Stomach (tissue), 9 donors: ENCODE data around the gene TSEN54. TPM values are rescaled to one million over a fixed set of nuclear protein-coding genes. Genes with fewer than 3 reads are reported as not detected.
A peak's percentile ranks its signal among the peaks of the same experiment; 100 is the strongest.

Experiments used
- DNase-seq, 2 donors: peaks; one replicate each; pipeline versions ENCODE4 v3.0.0 to v3.0.0-alpha.2; 2013 to 2019
- H3K27ac ChIP-seq, 5 donors: fragments of 200-600 bp in 4 of 5; sonication (generic) in 4 of 5; one replicate each; pipeline ENCODE4 v1.5.1; 2013 to 2019; ENCODE audit warnings: mild to moderate bottlenecking in 1 of 5, moderate library complexity in 1 of 5
- H3K27me3 ChIP-seq, 3 donors: fragments of 200-600 bp; sonication (generic); one replicate each; pipeline ENCODE4 v1.5.1; 2017 to 2019; ENCODE audit warnings: mixed run types in 1 of 3
- H3K36me3 ChIP-seq, 4 donors: fragments of 200-600 bp; sonication (generic); 1 replicate in 3 of 4; 2 replicates in 1 of 4; pipeline ENCODE4 v1.5.1; 2016 to 2019
- H3K4me1 ChIP-seq, 4 donors: fragments of 200-600 bp; sonication (generic); one replicate each; pipeline ENCODE4 v1.5.1; 2016 to 2019
- H3K4me3 ChIP-seq, 4 donors: fragments of 200-600 bp; sonication (generic) in 3 of 4; one replicate each; pipeline ENCODE4 v1.5.1; 2016 to 2019; ENCODE audit warnings: mild to moderate bottlenecking in 1 of 4
- H3K9me3 ChIP-seq, 4 donors: fragments of 200-600 bp; sonication (generic); one replicate each; pipeline ENCODE4 v1.5.1; 2016 to 2019
- EP300 ChIP-seq: sonication (generic); formaldehyde crosslinking; IDR thresholded peaks from one replicate; pipeline ENCODE4 v1.6.1; 2017; ENCODE audit warnings: antibody characterized with exemption
- POLR2A ChIP-seq, 4 donors: fragments of 450-650 bp; IDR thresholded peaks; one replicate each; pipeline ENCODE4 v1.6.1; 2016; ENCODE audit warnings: antibody characterized with exemption in 4 of 4, control low read depth in 2 of 4, mild to moderate bottlenecking in 1 of 4, moderate library complexity in 1 of 4
- POLR2AphosphoS5 ChIP-seq, 3 donors: sonication (generic); formaldehyde crosslinking; IDR thresholded peaks; one replicate each; pipeline ENCODE4 v1.6.1; 2016; ENCODE audit warnings: antibody characterized with exemption in 3 of 3
- WGBS, 5 donors: extraction: QIAGEN DNeasy Blood & Tissue Kit in 3 of 5; methylation state at CpG; one replicate each; pipeline versions ENCODE4 v1.1.5 to v1.1.7; 2013 to 2018; 5-methylcytosine and 5-hydroxymethylcytosine counted together
- intact Hi-C: fragments of 100-400 bp; cut with DNase I; formaldehyde crosslinking; loops from one replicate; pipeline ENCODE4 v1.15.1; 2023; ENCODE audit warnings: low total_unique reads
- polyA plus RNA-seq, 3 donors: library from polyadenylated mRNA; stranded (reverse); fragments of 200-250 nt; gene quantifications; one replicate each; pipeline ENCODE4 v1.2.3, GENCODE V29; 2013
- total RNA-seq, 5 donors: library from RNA; depleted of rRNA; stranded (reverse); fragments of >200 nt; gene quantifications; one replicate each; pipeline versions ENCODE4 v1.1.0 to v1.2.3, GENCODE V29; 2014 to 2016
- TF ChIP-seq, protein P1 (sequence below), 7 experiments: fragments of 450-650 bp in 4 of 7; fragments of 200-600 bp in 3 of 7; sonication (generic) in 3 of 7; IDR thresholded peaks; one replicate each; pipeline ENCODE4 v1.5.1; 2016 to 2019; ENCODE audit warnings: antibody characterized with exemption in 7 of 7, control low read depth in 2 of 7, mild to moderate bottlenecking in 1 of 7
- donor health status: healthy with polysubstance abuse.
- donor health status: Bipolar disorder and iron deficiency.
- donor health status: healthy.

Gene TSEN54
- total and polyA plus RNA-seq, 8 donors: 13.2 to 219 (median 42.1) TPM

DNA sequence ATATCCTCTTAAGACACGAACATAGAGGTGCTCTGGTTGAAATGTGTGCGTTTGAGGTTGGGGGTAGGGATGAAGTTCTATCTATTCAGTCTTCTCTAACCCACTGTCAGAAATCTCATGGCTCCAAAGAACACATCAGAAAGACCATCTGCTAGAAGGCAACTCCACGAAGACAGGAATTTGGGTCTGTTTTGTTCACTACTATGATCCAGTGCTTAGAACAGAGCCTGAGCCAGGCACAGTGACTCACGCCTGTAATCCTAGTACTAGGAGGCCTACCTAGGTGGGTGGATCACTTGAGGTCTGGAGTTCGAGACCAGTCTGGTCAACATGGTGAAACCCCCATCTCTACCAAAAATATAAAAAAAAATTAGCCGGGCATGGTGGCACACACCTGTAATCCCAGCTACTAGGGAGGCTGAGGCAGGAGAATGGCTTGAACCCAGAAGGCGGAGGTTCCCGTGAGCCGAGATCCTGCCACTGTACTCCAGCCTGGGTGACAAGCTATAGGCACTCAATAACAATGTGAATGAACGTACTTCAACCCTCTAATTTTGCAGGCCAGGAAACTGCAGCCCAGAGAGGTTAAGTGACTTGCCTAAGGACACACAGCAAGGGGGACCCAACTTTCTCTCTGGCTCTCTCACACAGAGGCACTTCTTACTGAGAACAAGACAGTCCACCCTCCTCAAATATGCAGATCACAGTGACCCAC, 3.2 kb upstream of the TSEN54 start:
- Histone ChIP-seq H3K36me3 (peaks cover 0 to 10% (median 4%) of the 10 kb centered on the region in 4 donors), H3K27ac (peak overlapping the region; percentile 89 to 94 (median 92)), H3K27me3 (peaks cover 0 to 9% (median 0%) of the 10 kb centered on the region in 3 donors), H3K9me3 (no peaks in the 10 kb centered on the region), H3K4me1 (peaks cover 65 to 94% (median 81%) of the 10 kb centered on the region in 4 donors), H3K4me3 (peak overlapping the region; percentile 75 to 98 (median 90))
- intact Hi-C loops: no loop called here
- DNase-seq: no peak
- TF ChIP-seq POLR2A (IDR thresholded peaks at IDR 0.05) (no peak), EP300 (no peak), POLR2AphosphoS5 (IDR thresholded peaks at IDR 0.05) (no peak)
- TF ChIP-seq, protein P1, sequence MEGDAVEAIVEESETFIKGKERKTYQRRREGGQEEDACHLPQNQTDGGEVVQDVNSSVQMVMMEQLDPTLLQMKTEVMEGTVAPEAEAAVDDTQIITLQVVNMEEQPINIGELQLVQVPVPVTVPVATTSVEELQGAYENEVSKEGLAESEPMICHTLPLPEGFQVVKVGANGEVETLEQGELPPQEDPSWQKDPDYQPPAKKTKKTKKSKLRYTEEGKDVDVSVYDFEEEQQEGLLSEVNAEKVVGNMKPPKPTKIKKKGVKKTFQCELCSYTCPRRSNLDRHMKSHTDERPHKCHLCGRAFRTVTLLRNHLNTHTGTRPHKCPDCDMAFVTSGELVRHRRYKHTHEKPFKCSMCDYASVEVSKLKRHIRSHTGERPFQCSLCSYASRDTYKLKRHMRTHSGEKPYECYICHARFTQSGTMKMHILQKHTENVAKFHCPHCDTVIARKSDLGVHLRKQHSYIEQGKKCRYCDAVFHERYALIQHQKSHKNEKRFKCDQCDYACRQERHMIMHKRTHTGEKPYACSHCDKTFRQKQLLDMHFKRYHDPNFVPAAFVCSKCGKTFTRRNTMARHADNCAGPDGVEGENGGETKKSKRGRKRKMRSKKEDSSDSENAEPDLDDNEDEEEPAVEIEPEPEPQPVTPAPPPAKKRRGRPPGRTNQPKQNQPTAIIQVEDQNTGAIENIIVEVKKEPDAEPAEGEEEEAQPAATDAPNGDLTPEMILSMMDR (IDR thresholded peaks at IDR 0.05): no peak
- WGBS, 5 donors: 56 to 62% (median 58%) methylated on average over 10 of the region's 10 CpGs

DNA sequence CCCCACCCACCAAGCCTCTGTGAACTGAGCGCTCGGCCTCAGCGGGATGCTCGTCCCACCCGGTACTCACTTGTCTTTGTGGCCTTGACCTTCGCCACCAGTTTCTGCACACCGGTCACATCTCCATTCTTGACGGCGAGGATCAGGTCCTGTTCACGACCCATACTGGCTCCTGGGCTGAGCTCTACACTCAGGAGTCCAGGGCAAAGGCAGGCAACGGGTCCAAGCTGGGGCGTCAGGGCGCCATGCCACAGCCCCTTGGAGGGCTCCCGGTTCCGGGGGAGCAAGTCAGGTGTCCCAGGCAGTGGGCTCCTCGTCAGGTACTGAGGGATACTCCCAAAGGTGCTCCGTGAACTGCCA, 2.7 kb upstream of the TSEN54 start:
- Histone ChIP-seq H3K4me1 (peaks cover 64 to 94% (median 82%) of the 10 kb centered on the region in 4 donors), H3K36me3 (peaks cover 0 to 9% (median 3%) of the 10 kb centered on the region in 4 donors), H3K4me3 (peak overlapping the region; percentile 75 to 98 (median 90)), H3K9me3 (no peaks in the 10 kb centered on the region), H3K27me3 (peaks cover 0 to 9% (median 0%) of the 10 kb centered on the region in 3 donors), H3K27ac (peak overlapping the region; percentile 89 to 94 (median 92))
- intact Hi-C loops: no loop called here
- no peak for DNase-seq
- TF ChIP-seq POLR2A (IDR thresholded peaks at IDR 0.05): no peak
- TF ChIP-seq, protein P1 (IDR thresholded peaks at IDR 0.05): no peak
- WGBS, 5 donors: 67 to 82% (median 76%) methylated on average over 17 of the region's 17 CpGs

DNA sequence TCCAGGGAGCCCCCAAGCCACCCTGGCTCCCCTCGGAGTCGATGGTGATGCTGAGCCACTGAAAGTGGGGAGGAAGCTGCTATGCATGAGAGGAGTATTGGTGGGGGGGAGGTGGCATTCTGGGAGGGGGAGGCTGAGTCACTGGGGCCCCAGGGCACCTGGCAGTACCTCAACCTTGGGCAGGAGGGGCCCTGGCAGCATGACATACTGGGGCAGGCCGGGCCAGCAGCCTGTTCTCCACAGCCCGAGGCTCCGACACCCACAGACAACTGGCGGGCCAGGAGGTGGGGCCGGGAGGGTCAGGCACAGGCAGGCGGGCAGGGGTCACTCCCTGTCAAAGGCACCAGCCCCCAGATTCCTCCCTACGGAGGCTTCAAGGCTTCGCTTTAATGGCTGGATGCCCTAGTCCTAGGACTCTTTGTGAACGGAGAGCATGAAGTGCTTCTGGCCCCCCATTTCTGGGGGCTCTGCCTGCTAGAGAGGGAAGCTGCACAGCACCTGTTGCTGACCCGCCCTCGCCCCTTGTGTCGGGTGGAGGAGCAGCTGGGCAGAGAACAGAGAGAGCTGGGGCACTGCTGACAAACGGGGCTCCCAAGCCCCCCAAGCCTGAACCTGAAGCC, 1.9 kb upstream of the TSEN54 start:
- Histone ChIP-seq H3K36me3 (peaks cover 2 to 13% (median 6%) of the 10 kb centered on the region in 4 donors), H3K4me1 (peaks cover 57 to 94% (median 76%) of the 10 kb centered on the region in 4 donors)
- peak in 1 of 2 donors; percentile 69 for DNase-seq

DNA sequence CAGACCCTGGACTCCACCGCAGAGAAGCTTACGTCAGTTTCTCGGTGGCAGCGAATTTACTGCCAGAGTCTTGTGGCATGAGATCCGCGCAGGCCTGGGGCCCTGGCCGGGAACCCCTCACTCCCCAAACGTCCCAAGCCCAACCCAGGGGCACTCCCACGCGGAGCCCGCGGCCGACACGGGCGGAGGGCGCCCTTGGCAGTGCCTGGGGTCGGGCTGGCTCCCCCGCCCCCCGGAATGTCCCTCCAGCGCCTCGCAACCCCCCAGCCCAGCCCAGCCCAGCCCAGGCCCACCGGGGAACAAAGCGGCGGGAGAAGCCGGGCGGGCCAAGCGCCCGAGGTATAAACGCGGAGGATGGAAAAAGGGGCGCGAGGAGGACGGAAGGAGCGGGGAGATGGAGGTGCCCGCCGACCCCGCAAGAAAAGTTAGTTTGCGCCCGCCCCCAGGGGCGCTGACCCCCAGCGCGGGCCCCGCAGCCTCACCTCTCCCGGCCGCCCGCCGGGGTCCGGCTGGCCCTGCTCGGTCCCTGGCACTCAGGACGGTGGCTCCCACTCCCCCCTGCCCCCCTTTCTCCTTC, 1.3 kb upstream of the TSEN54 start:
- intact Hi-C loops: no loop called here
- H3K4me1 ChIP-seq: peaks cover 53 to 89% (median 71%) of the 10 kb centered on the region in 4 donors
- peak in 1 of 2 donors; percentile 72 for DNase-seq
- H3K4me3 ChIP-seq: peak overlapping the region; percentile 75 to 98 (median 90)
- H3K27me3 ChIP-seq: peaks cover 0 to 9% (median 0%) of the 10 kb centered on the region in 3 donors
- H3K9me3 ChIP-seq: no peaks in the 10 kb centered on the region
- peak overlapping the region; percentile 89 to 94 (median 92) for H3K27ac ChIP-seq
- H3K36me3 ChIP-seq: peaks cover 5 to 19% (median 10%) of the 10 kb centered on the region in 4 donors
- WGBS, 5 donors: 0 to 8% (median 2%) methylated on average over 4 to 50 of the region's 50 CpGs
- TF ChIP-seq POLR2AphosphoS5 (IDR thresholded peaks at IDR 0.05) (no peak), POLR2A (IDR thresholded peaks at IDR 0.05) (no peak), EP300 (no peak)
- TF ChIP-seq, protein P1 (IDR thresholded peaks at IDR 0.05): no peak

More for the DNA sequence above, 1.9 kb upstream of the TSEN54 start:
- peak overlapping the region; percentile 75 to 98 (median 90) for H3K4me3 ChIP-seq
- 7 to 30% (median 12%) methylated on average over 7 to 15 of the region's 15 CpGs for WGBS, 5 donors
- TF ChIP-seq POLR2A (IDR thresholded peaks at IDR 0.05): no peak
- TF ChIP-seq POLR2AphosphoS5 (IDR thresholded peaks at IDR 0.05): peak in 1 of 3 donors; percentile 18
- intact Hi-C loops: no loop called here
- peak overlapping the region; percentile 89 to 94 (median 92) for H3K27ac ChIP-seq
- no peaks in the 10 kb centered on the region for H3K9me3 ChIP-seq
- H3K27me3 ChIP-seq: peaks cover 0 to 9% (median 0%) of the 10 kb centered on the region in 3 donors
